KMS-11 (cell line): ENCODE data around the gene KAZN.

Experiments
- H2AFZ ChIP-seq: fragments of 200-600 bp; sonication (generic); 2 replicates; pipeline ENCODE4 v1.6.1; 2016; ENCODE audit warnings: antibody characterized with exemption, mixed run types, low read depth
- H3K27ac ChIP-seq: fragments of 200-600 bp; sonication (generic); 2 replicates; pipeline ENCODE4 v1.6.1; 2016; ENCODE audit warnings: mild to moderate bottlenecking, mixed run types
- H3K27me3 ChIP-seq: fragments of 200-600 bp; sonication (generic); 2 replicates; pipeline ENCODE4 v1.6.1; 2017; ENCODE audit warnings: mild to moderate bottlenecking, low read depth, mixed run types, moderate library complexity; ENCODE audit not compliant: insufficient read depth
- H3K36me3 ChIP-seq: fragments of 200-600 bp; sonication (generic); 2 replicates; pipeline ENCODE4 v1.6.1; 2017; ENCODE audit warnings: mild to moderate bottlenecking, mixed run types; ENCODE audit not compliant: insufficient read depth
- H3K4me1 ChIP-seq: fragments of 200-600 bp; sonication (generic); 2 replicates; pipeline ENCODE4 v1.6.1; 2016; ENCODE audit warnings: mild to moderate bottlenecking, low read depth, mixed run types; ENCODE audit not compliant: poor library complexity, severe bottlenecking
- H3K4me2 ChIP-seq: fragments of 200-600 bp; sonication (generic); 2 replicates; pipeline ENCODE4 v1.7.0; 2016; ENCODE audit warnings: mild to moderate bottlenecking, mixed run types
- H3K4me3 ChIP-seq: fragments of 200-600 bp; sonication (generic); IDR thresholded peaks from 2 replicates; pipeline ENCODE4 v1.6.1; 2017; ENCODE audit warnings: low read depth, low read length, mixed read lengths; ENCODE audit not compliant: insufficient read depth
- H3K79me2 ChIP-seq: fragments of 200-600 bp; sonication (generic); 2 replicates; pipeline ENCODE4 v1.6.1; 2016; ENCODE audit warnings: low read depth, mixed run types; ENCODE audit not compliant: insufficient read depth
- H3K9ac ChIP-seq: fragments of 200-600 bp; sonication (generic); 2 replicates; pipeline ENCODE4 v1.6.1; 2016; ENCODE audit warnings: mild to moderate bottlenecking, mixed run types
- H4K20me1 ChIP-seq: fragments of 200-600 bp; sonication (generic); 2 replicates; pipeline ENCODE4 v1.6.1; 2016; ENCODE audit warnings: mild to moderate bottlenecking, mixed run types; ENCODE audit not compliant: insufficient read depth
- TF ChIP-seq, protein P1 (sequence below): fragments of 200-600 bp; sonication (generic); conservative IDR thresholded peaks from 2 replicates; pipeline ENCODE4 v1.6.1; 2017; ENCODE audit warnings: low read depth, mild to moderate bottlenecking, antibody characterized with exemption, low read length, moderate library complexity, mixed read lengths

Gene KAZN

GRCh38 chr1:14988636-14989035 lies 390.2 kb downstream of the KAZN start:
- Histone ChIP-seq H3K4me1 (no peaks in the 10 kb centered on the region), H3K79me2 (no peaks in the 10 kb centered on the region), H3K4me2 (no peak overlapping the region), H3K27me3 (no peaks in the 10 kb centered on the region), H4K20me1 (no peaks in the 10 kb centered on the region), H3K9ac (no peak overlapping the region), H3K27ac (no peak overlapping the region), H3K4me3 (no peak overlapping the region), H3K36me3 (no peaks in the 10 kb centered on the region), H2AFZ (no peak overlapping the region)
- TF ChIP-seq, protein P1, sequence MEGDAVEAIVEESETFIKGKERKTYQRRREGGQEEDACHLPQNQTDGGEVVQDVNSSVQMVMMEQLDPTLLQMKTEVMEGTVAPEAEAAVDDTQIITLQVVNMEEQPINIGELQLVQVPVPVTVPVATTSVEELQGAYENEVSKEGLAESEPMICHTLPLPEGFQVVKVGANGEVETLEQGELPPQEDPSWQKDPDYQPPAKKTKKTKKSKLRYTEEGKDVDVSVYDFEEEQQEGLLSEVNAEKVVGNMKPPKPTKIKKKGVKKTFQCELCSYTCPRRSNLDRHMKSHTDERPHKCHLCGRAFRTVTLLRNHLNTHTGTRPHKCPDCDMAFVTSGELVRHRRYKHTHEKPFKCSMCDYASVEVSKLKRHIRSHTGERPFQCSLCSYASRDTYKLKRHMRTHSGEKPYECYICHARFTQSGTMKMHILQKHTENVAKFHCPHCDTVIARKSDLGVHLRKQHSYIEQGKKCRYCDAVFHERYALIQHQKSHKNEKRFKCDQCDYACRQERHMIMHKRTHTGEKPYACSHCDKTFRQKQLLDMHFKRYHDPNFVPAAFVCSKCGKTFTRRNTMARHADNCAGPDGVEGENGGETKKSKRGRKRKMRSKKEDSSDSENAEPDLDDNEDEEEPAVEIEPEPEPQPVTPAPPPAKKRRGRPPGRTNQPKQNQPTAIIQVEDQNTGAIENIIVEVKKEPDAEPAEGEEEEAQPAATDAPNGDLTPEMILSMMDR, result no peak

- TF ChIP-seq, protein P1, result no peak
- Histone ChIP-seq H3K4me2 (no peak overlapping the region), H3K79me2 (no peaks in the 10 kb centered on the region), H4K20me1 (no peaks in the 10 kb centered on the region), H2AFZ (no peak overlapping the region), H3K27ac (no peak overlapping the region), H3K36me3 (no peaks in the 10 kb centered on the region), H3K4me3 (no peak overlapping the region), H3K9ac (no peak overlapping the region), H3K4me1 (no peaks in the 10 kb centered on the region), H3K27me3 (no peaks in the 10 kb centered on the region)
These were observed 391.6 kb downstream of the KAZN start for GRCh38 chr1:14989931-14990728.

DNA sequence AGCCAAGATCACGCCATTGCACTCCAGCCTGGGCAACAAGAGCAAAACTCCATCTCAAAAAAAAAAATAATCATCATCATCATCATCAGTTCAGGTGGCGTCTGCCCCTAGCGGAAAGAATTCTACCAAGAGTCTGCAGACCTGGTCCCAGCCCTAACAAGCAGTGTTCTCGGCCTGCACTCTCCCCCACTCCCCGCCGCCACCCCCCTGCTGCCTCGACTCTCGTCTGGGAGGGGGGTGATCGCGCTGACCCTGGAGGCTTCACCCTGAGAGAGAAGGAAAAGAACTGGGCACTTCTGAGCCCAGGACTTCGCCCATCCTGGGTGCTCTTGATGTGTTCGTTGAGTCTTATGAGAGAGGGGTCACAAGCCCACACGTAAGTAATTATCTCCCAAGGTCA lies 394.9 kb downstream of the KAZN start:
- Histone ChIP-seq H4K20me1 (no peaks in the 10 kb centered on the region), H3K27me3 (no peaks in the 10 kb centered on the region), H3K36me3 (no peaks in the 10 kb centered on the region), H3K4me3 (no peak overlapping the region), H2AFZ (no peak overlapping the region), H3K9ac (no peak overlapping the region), H3K79me2 (no peaks in the 10 kb centered on the region), H3K27ac (no peak overlapping the region), H3K4me2 (no peak overlapping the region), H3K4me1 (no peaks in the 10 kb centered on the region)
- TF ChIP-seq, protein P1, result no peak

GRCh38 chr1:14994148-14994547 lies 395.7 kb downstream of the KAZN start:
- Histone ChIP-seq H3K4me3 (no peak overlapping the region), H3K27me3 (no peaks in the 10 kb centered on the region), H3K27ac (no peak overlapping the region), H3K4me1 (no peaks in the 10 kb centered on the region), H2AFZ (no peak overlapping the region), H3K36me3 (no peaks in the 10 kb centered on the region), H4K20me1 (no peaks in the 10 kb centered on the region), H3K79me2 (no peaks in the 10 kb centered on the region), H3K9ac (no peak overlapping the region), H3K4me2 (no peak overlapping the region)
- TF ChIP-seq, protein P1, result no peak
